Left lung (tissue), 10 donors: Measurements from ENCODE around the gene NAB1. TPM values are rescaled to one million over a fixed set of nuclear protein-coding genes. Genes with fewer than 3 reads are reported as not detected.
"Not testable (repeated sequence)": the region's sequence is repeated elsewhere in the genome, so short reads cannot be mapped to it uniquely, and the experiment has no call there.

Experiments
- ATAC-seq: fragments of 200-7000 bp; cut with Tn5 transposase; one replicate; pipeline ENCODE4 v1.9.1; 2020; ENCODE audit warnings: moderate library complexity
- DNase-seq, 4 donors: peaks; one replicate each; pipeline ENCODE4 v3.0.0-alpha.2; 2013 to 2020
- H3K27ac ChIP-seq, 2 donors: fragments of 200-600 bp; sonication (generic) in 1 of 2; one replicate each; pipeline versions ENCODE4 v1.5.0 to v1.8.0; 2020 to 2021
- H3K27me3 ChIP-seq, 2 donors: fragments of 200-600 bp; sonication (generic) in 1 of 2; one replicate each; pipeline versions ENCODE4 v1.5.0 to v1.8.0; 2020 to 2021
- H3K36me3 ChIP-seq, 2 donors: fragments of 200-600 bp; sonication (generic) in 1 of 2; one replicate each; pipeline versions ENCODE4 v1.5.0 to v1.8.0; 2020 to 2021
- H3K4me1 ChIP-seq, 2 donors: fragments of 200-600 bp; one replicate each; pipeline ENCODE4 v1.8.0; 2021
- H3K4me3 ChIP-seq, 2 donors: fragments of 200-600 bp; sonication (generic) in 1 of 2; one replicate each; pipeline versions ENCODE4 v1.5.0 to v1.8.0; 2020 to 2021; ENCODE audit warnings: mild to moderate bottlenecking in 1 of 2
- H3K9me3 ChIP-seq, 2 donors: fragments of 200-600 bp; sonication (generic) in 1 of 2; one replicate each; pipeline versions ENCODE4 v1.5.0 to v1.8.0; 2020 to 2021
- CTCF ChIP-seq, 2 donors: fragments of 200-600 bp; sonication (generic) in 1 of 2; IDR thresholded peaks; one replicate each; pipeline versions ENCODE4 v1.5.0 to v1.8.0; 2021; ENCODE audit warnings: antibody characterized with exemption in 2 of 2
- intact Hi-C, 2 donors: fragments of 100-400 bp; cut with DNase I; formaldehyde crosslinking; loops; one replicate each; pipeline versions ENCODE4 v1.11.2 to v1.14.2; 2022
- polyA plus RNA-seq, 6 donors: library from polyadenylated mRNA; unstranded; fragments of 120-200 nt; gene quantifications; one replicate each; pipeline ENCODE4 v1.2.1, GENCODE V29; 2013; ENCODE audit not compliant: insufficient read length in 6 of 6
- total RNA-seq, 2 donors: library from RNA; stranded (reverse); fragmentation: NEBNext Ultra II Directional; extraction: Animal tissue kit (Norgen Biotek cat#: 25700); gene quantifications; one replicate each; pipeline ENCODE4 v1.2.1, GENCODE V29; 2021
- donor health status: DM: no; HTN: yes; CAD: no.
- donor health status: DM: no; HTN: no; CAD: no.

Gene NAB1
- total and polyA plus RNA-seq, 8 donors: 28.4 to 85.3 (median 75.3) TPM

GRCh38 chr2:190697421-190697820 is 48.5 kb downstream of the NAB1 start:
- H3K36me3 ChIP-seq: peaks cover 0 to 9% of the 10 kb centered on the region in 2 donors
- DNase-seq: no peak
- H3K4me3 ChIP-seq: no peak overlapping the region
- intact Hi-C loops: no loop called here
- H3K9me3 ChIP-seq: no peaks in the 10 kb centered on the region
- no peak overlapping the region for H3K27ac ChIP-seq
- no peak for TF ChIP-seq CTCF (IDR thresholded peaks at IDR 0.05)
- no peaks in the 10 kb centered on the region for H3K4me1 ChIP-seq
- no peak for ATAC-seq
- no peaks in the 10 kb centered on the region for H3K27me3 ChIP-seq

GRCh38 chr2:190698895-190699294 is 50.0 kb downstream of the NAB1 start:
- H3K36me3 ChIP-seq: no peaks in the 10 kb centered on the region
- H3K27me3 ChIP-seq: no peaks in the 10 kb centered on the region
- DNase-seq: no peak
- H3K4me3 ChIP-seq: no peak overlapping the region
- H3K9me3 ChIP-seq: no peaks in the 10 kb centered on the region
- H3K4me1 ChIP-seq: no peaks in the 10 kb centered on the region
- peak in 1 of 2 donors; percentile 8 for TF ChIP-seq CTCF (IDR thresholded peaks at IDR 0.05)
- ATAC-seq: no peak
- no peak overlapping the region for H3K27ac ChIP-seq
- intact Hi-C loops: no loop called here

GRCh38 chr2:190701586-190701985 is 52.7 kb downstream of the NAB1 start:
- H3K36me3 ChIP-seq: no peaks in the 10 kb centered on the region
- DNase-seq (no peak), ATAC-seq (no peak)
- no peak overlapping the region for H3K4me3 ChIP-seq
- no peaks in the 10 kb centered on the region for H3K27me3 ChIP-seq
- no peak overlapping the region for H3K27ac ChIP-seq
- H3K9me3 ChIP-seq: no peaks in the 10 kb centered on the region
- H3K4me1 ChIP-seq: no peaks in the 10 kb centered on the region
- intact Hi-C loops: no loop called here
- no peak for TF ChIP-seq CTCF (IDR thresholded peaks at IDR 0.05)

GRCh38 chr2:190705280-190705679 is 56.4 kb downstream of the NAB1 start:
- DNase-seq (no peak), ATAC-seq (no peak)
- Histone ChIP-seq H3K27ac (no peak overlapping the region), H3K27me3 (no peaks in the 10 kb centered on the region), H3K4me1 (no peaks in the 10 kb centered on the region), H3K9me3 (no peaks in the 10 kb centered on the region), H3K36me3 (no peaks in the 10 kb centered on the region), H3K4me3 (no peak overlapping the region)
- TF ChIP-seq CTCF (IDR thresholded peaks at IDR 0.05): no peak
- intact Hi-C loops: no loop called here

GRCh38 chr2:190707726-190708125 is 58.8 kb downstream of the NAB1 start:
- Histone ChIP-seq H3K9me3 (no peaks in the 10 kb centered on the region), H3K36me3 (no peaks in the 10 kb centered on the region), H3K4me3 (no peak overlapping the region), H3K4me1 (no peaks in the 10 kb centered on the region), H3K27me3 (no peaks in the 10 kb centered on the region), H3K27ac (no peak overlapping the region)
- DNase-seq (no peak), ATAC-seq (no peak)
- intact Hi-C loops: no loop called here
- no peak for TF ChIP-seq CTCF (IDR thresholded peaks at IDR 0.05)

GRCh38 chr2:190708650-190709049 is 59.8 kb downstream of the NAB1 start:
- ATAC-seq, intact Hi-C loops, H3K9me3 ChIP-seq: not testable (repeated sequence)

More at GRCh38 chr2:190708650-190709049, 59.8 kb downstream of the NAB1 start:
- not testable (repeated sequence) for H3K27me3 ChIP-seq, H3K36me3 ChIP-seq, H3K27ac ChIP-seq, H3K4me1 ChIP-seq, H3K4me3 ChIP-seq, DNase-seq
